ENCODE data around the gene PTPRK.

PTPRK gene

DNA sequence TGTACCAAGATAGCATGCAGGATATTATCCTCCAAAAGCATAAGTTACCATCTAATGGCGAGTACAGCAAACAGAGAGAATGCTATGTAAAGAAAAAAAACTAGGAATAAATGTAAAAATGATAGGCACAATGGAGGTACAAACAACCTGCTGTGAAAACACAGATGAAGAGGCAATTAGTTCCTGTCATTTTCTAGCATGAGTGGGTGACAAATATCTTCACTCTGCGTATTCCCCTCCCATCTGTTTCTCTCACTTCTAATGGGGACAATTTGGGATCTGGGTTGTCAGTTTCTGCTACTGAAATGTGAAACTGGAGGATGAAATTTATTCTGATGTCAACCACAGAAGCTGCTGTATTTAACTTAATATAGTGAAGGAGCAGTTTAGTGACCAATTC, 11.7 kb upstream of the PTPRK start:
- H3K27me3 ChIP-seq (ENCODE audit: control insufficient read depth in 1 of 2, insufficient read depth in 2 of 2, low read length in 2 of 2): no peaks in the 10 kb centered on the region
- H3K36me3 ChIP-seq (ENCODE audit: control insufficient read depth in 1 of 2, insufficient read depth in 2 of 2, low read length in 2 of 2): no peaks in the 10 kb centered on the region
- no peak overlapping the region for H3K27ac ChIP-seq (ENCODE audit: low read depth, low read length)
- H3K4me1 ChIP-seq (ENCODE audit: control insufficient read depth in 1 of 2, insufficient read depth in 2 of 2, low read length in 2 of 2): no peaks in the 10 kb centered on the region
- no peak overlapping the region for H3K4me3 ChIP-seq (ENCODE audit: low read depth in 1 of 2, low read length in 2 of 2)
- no peak overlapping the region for H3K9ac ChIP-seq (ENCODE audit: low read depth in 1 of 2, low read length in 2 of 2)
- H3K9me3 ChIP-seq (ENCODE audit: control insufficient read depth in 1 of 2, low read length in 2 of 2): no peaks in the 10 kb centered on the region

DNA sequence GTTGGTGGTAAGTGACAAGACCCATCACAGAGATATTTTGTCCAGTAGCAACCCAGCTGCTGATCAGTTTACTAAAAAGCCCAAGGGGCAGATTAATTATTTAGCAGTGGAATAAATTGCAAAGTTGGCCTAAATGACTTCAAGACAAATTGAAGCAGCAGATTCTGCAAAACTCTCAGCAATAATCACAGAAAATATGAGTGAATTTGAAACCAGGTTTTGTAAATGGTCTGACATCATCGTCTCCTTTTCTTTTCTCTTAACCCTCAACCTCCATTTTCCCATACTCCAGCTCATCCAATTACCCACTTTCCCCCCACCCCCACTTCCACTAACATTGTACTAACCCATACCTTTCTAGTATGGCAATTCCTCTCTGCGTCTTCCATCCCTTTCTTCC, 11.3 kb upstream of the PTPRK start:
- no peaks in the 10 kb centered on the region for H3K4me1 ChIP-seq (ENCODE audit: control insufficient read depth in 1 of 2, insufficient read depth in 2 of 2, low read length in 2 of 2)
- no peaks in the 10 kb centered on the region for H3K9me3 ChIP-seq (ENCODE audit: control insufficient read depth in 1 of 2, low read length in 2 of 2)
- no peak overlapping the region for H3K27ac ChIP-seq (ENCODE audit: low read depth, low read length)
- no peaks in the 10 kb centered on the region for H3K36me3 ChIP-seq (ENCODE audit: control insufficient read depth in 1 of 2, insufficient read depth in 2 of 2, low read length in 2 of 2)
- H3K27me3 ChIP-seq (ENCODE audit: control insufficient read depth in 1 of 2, insufficient read depth in 2 of 2, low read length in 2 of 2): no peaks in the 10 kb centered on the region
- H3K4me3 ChIP-seq (ENCODE audit: low read depth in 1 of 2, low read length in 2 of 2): no peak overlapping the region
- H3K9ac ChIP-seq (ENCODE audit: low read depth in 1 of 2, low read length in 2 of 2): no peak overlapping the region

DNA sequence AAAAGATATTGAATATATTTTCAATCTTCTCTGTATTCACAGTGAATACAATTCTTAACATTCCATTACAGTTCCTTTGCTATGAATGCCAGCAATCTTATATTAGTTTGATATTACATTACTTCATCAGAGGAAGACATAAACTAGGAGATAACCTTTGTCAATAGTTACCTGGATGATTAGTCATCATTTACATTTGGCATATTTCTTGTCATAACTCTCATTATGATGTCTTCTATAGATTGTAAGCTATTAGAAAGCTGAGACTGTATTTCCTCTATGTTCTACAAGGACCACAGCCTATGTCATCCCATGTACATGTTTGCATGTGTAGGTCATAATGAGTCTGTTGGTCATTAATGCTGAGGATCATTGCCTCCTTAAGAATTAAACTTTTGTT, 7.8 kb upstream of the PTPRK start:
- Histone ChIP-seq H3K9ac (ENCODE audit: low read depth in 1 of 2, low read length in 2 of 2) (no peak overlapping the region), H3K27me3 (ENCODE audit: control insufficient read depth in 1 of 2, insufficient read depth in 2 of 2, low read length in 2 of 2) (no peaks in the 10 kb centered on the region), H3K4me3 (ENCODE audit: low read depth in 1 of 2, low read length in 2 of 2) (no peak overlapping the region), H3K27ac (ENCODE audit: low read depth, low read length) (no peak overlapping the region), H3K36me3 (ENCODE audit: control insufficient read depth in 1 of 2, insufficient read depth in 2 of 2, low read length in 2 of 2) (no peaks in the 10 kb centered on the region), H3K4me1 (ENCODE audit: control insufficient read depth in 1 of 2, insufficient read depth in 2 of 2, low read length in 2 of 2) (no peaks in the 10 kb centered on the region), H3K9me3 (ENCODE audit: control insufficient read depth in 1 of 2, low read length in 2 of 2) (no peaks in the 10 kb centered on the region)

DNA sequence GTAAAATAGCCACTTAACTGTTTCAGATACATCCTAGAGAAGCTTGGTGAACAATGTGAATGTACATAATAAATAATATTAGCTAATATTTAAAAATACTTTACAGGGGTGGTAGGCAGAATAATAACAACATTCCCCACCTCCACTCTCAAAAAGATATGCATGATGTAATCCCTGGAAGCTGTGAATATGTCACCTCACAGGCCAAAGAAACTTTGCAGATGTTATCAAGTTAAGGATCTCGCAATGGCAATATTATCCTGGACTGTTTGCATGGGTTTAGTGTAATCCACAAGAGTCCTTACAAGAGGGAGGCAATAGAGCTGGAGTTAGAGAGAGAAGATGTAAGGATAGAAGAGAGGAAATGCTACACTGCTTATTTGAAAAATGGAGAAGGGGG, 7.0 kb upstream of the PTPRK start:
- no peak overlapping the region for H3K9ac ChIP-seq (ENCODE audit: low read depth in 1 of 2, low read length in 2 of 2)
- no peaks in the 10 kb centered on the region for H3K9me3 ChIP-seq (ENCODE audit: control insufficient read depth in 1 of 2, low read length in 2 of 2)
- no peaks in the 10 kb centered on the region for H3K27me3 ChIP-seq (ENCODE audit: control insufficient read depth in 1 of 2, insufficient read depth in 2 of 2, low read length in 2 of 2)

DNA sequence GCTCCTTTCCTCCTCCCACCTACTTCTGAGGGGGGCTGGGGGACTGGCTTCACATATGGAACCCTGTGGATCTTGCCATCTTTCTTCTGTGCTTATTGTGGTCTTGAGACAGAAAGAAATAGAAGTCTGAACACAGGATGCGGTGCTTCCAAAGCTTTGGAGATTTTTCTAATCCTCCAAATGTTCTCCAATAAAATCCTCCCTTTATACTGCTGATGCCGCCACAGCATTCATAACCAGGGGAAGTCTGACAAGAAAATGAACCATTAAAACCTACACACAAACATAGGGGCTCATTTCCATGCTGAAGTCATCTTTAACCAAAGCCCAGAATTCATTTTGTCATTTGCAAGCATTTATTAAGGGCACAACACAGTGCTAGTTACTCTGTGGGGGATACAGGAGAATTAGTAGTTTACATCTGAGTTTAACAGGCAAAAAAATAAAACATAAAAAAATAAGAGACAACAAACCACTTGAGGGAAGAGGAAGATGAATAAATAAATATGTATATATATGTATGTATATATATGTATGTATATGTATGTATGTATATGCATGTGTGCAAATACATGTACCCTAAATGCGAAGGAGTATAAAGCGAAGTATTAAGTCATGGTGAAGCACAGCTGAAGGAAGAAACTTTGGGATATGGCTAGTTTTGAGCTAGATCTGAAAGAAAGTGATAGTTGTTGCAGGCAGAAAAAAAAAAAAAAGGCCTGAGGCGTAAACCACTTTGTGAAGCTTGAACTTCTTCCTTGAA, 5.9 kb upstream of the PTPRK start:
- no peaks in the 10 kb centered on the region for H3K4me1 ChIP-seq (ENCODE audit: control insufficient read depth in 1 of 2, insufficient read depth in 2 of 2, low read length in 2 of 2)

More for the DNA sequence above, 7.0 kb upstream of the PTPRK start:
- Histone ChIP-seq H3K36me3 (ENCODE audit: control insufficient read depth in 1 of 2, insufficient read depth in 2 of 2, low read length in 2 of 2) (no peaks in the 10 kb centered on the region), H3K4me1 (ENCODE audit: control insufficient read depth in 1 of 2, insufficient read depth in 2 of 2, low read length in 2 of 2) (no peaks in the 10 kb centered on the region), H3K4me3 (ENCODE audit: low read depth in 1 of 2, low read length in 2 of 2) (no peak overlapping the region), H3K27ac (ENCODE audit: low read depth, low read length) (no peak overlapping the region)

DNA sequence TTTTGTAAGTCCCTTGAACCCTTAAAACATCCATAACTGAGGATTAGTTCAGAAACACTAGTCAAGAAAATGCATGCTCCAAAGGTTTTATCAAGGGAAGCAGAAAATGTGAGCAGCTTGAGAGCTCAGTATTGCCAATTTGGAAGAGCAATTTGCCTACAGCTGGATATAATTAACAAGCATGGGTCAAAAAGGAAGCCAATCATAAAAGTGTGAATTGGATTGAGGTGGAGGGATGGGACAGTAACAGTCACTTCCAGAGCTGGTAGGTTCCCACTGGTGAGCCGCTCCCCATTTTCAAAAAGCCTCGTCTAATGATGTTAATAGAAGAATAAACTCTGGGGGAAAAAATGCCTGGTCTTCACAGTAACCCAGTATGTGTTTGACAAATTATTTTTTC, 5.0 kb upstream of the PTPRK start:
- no peaks in the 10 kb centered on the region for H3K27me3 ChIP-seq (ENCODE audit: control insufficient read depth in 1 of 2, insufficient read depth in 2 of 2, low read length in 2 of 2)
- H3K9me3 ChIP-seq (ENCODE audit: control insufficient read depth in 1 of 2, low read length in 2 of 2): no peaks in the 10 kb centered on the region
- H3K4me3 ChIP-seq (ENCODE audit: low read depth in 1 of 2, low read length in 2 of 2): no peak overlapping the region
- H3K4me1 ChIP-seq (ENCODE audit: control insufficient read depth in 1 of 2, insufficient read depth in 2 of 2, low read length in 2 of 2): no peaks in the 10 kb centered on the region
- H3K36me3 ChIP-seq (ENCODE audit: control insufficient read depth in 1 of 2, insufficient read depth in 2 of 2, low read length in 2 of 2): no peaks in the 10 kb centered on the region
- H3K27ac ChIP-seq (ENCODE audit: low read depth, low read length): no peak overlapping the region
- H3K9ac ChIP-seq (ENCODE audit: low read depth in 1 of 2, low read length in 2 of 2): no peak overlapping the region

More for the DNA sequence above, 5.9 kb upstream of the PTPRK start:
- H3K36me3 ChIP-seq (ENCODE audit: control insufficient read depth in 1 of 2, insufficient read depth in 2 of 2, low read length in 2 of 2): no peaks in the 10 kb centered on the region
- no peak overlapping the region for H3K4me3 ChIP-seq (ENCODE audit: low read depth in 1 of 2, low read length in 2 of 2)
- no peak overlapping the region for H3K27ac ChIP-seq (ENCODE audit: low read depth, low read length)
- no peaks in the 10 kb centered on the region for H3K9me3 ChIP-seq (ENCODE audit: control insufficient read depth in 1 of 2, low read length in 2 of 2)
- H3K9ac ChIP-seq (ENCODE audit: low read depth in 1 of 2, low read length in 2 of 2): no peak overlapping the region
- H3K27me3 ChIP-seq (ENCODE audit: control insufficient read depth in 1 of 2, insufficient read depth in 2 of 2, low read length in 2 of 2): no peaks in the 10 kb centered on the region

DNA sequence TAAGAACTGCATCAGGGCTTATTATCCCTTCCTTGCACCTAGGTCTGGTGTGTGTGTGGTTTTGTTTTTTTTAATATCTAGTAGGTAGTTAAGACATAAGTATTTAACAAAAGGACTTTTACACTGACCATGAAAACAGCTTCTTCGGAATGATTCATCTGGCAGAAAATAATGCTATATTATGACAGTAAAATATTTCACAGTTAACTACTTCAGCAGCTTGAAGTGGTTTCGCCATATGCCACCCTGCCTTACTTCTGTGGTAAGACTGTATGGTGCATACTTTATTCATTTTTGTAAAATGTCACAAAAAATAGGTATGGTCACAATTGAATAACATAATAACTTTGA, 858 bp upstream of the PTPRK start:
- H3K4me1 ChIP-seq (ENCODE audit: control insufficient read depth in 1 of 2, insufficient read depth in 2 of 2, low read length in 2 of 2): peaks cover 7 to 12% of the 10 kb centered on the region in 2 donors
- no peaks in the 10 kb centered on the region for H3K9me3 ChIP-seq (ENCODE audit: control insufficient read depth in 1 of 2, low read length in 2 of 2)
- H3K27ac ChIP-seq (ENCODE audit: low read depth, low read length): no peak overlapping the region
- peak overlapping the region; percentile 77 to 86 for H3K9ac ChIP-seq (ENCODE audit: low read depth in 1 of 2, low read length in 2 of 2)
- H3K27me3 ChIP-seq (ENCODE audit: control insufficient read depth in 1 of 2, insufficient read depth in 2 of 2, low read length in 2 of 2): peaks cover 0 to 7% of the 10 kb centered on the region in 2 donors
- peak overlapping the region; percentile 63 to 79 for H3K4me3 ChIP-seq (ENCODE audit: low read depth in 1 of 2, low read length in 2 of 2)
- H3K36me3 ChIP-seq (ENCODE audit: control insufficient read depth in 1 of 2, insufficient read depth in 2 of 2, low read length in 2 of 2): no peaks in the 10 kb centered on the region

DNA sequence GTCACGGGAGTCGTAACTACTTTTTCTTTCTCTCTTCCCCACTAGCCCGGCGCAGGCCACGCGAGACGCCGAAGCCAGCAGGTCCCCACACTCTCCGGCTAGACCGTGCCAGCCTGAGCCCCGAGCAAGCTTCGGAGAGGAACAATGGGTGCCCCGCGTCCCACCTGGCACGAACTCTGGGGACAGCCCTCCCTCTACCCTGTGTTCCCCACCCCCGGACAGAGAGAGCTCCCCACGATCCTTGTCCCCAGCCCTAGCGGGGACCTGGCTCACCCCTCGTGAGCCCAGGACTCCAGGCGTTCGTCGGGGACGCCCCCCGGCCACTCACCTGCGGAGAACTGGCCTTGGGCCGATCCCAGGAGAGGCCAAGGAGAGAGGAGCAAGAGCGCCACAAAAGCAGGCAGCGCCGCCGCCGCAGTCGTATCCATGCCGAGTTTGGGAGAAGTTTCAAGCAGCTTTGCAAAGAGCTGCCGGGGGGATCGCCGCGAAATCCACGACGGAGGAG, 416 bp downstream of the PTPRK start:
- Histone ChIP-seq H3K9me3 (ENCODE audit: control insufficient read depth in 1 of 2, low read length in 2 of 2) (no peaks in the 10 kb centered on the region), H3K27me3 (ENCODE audit: control insufficient read depth in 1 of 2, insufficient read depth in 2 of 2, low read length in 2 of 2) (peaks cover 0 to 7% of the 10 kb centered on the region in 2 donors), H3K36me3 (ENCODE audit: control insufficient read depth in 1 of 2, insufficient read depth in 2 of 2, low read length in 2 of 2) (no peaks in the 10 kb centered on the region), H3K4me3 (ENCODE audit: low read depth in 1 of 2, low read length in 2 of 2) (peak overlapping the region; percentile 93 to 97), H3K27ac (ENCODE audit: low read depth, low read length) (peak overlapping the region; percentile 86), H3K4me1 (ENCODE audit: control insufficient read depth in 1 of 2, insufficient read depth in 2 of 2, low read length in 2 of 2) (peaks cover 14 to 23% of the 10 kb centered on the region in 2 donors), H3K9ac (ENCODE audit: low read depth in 1 of 2, low read length in 2 of 2) (peak overlapping the region; percentile 80 to 95)

DNA sequence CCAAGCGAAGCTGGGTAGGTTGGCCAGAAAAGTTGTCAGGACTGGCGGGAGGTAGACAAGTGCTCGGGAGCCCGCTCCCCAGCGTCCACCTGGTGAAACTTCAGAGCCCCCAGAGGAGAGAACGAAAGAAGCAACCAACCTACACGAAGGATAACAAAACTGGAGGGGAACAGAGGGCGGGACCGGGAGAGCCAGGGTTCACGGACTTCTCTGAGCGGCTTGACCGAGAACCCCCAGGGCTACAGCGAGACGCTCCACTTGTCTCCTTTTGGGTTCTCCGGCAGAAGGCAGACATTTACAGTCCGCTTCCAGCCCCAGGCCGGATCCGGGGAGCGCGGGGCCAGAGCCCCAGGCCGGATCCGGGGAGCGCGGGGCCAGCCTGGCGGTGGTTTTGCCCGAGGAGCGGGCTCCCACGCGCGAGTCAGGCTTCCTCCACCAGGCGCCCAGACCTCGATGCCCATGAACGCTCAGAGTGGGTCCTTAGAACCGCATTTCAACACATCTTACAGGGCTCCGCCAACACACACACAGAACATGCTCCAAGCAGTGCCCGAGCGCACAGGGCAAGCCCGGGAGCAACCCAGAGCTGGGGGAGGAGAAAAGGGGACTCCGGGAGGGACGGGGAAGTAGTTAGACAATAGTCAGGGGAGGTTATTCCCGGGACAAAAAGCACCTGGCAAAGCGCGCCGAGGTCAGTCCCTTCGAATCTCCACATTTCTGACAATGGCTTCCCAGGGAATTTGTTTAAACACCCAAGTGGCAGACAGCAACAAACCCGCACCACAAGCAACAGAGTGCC, 1.1 kb downstream of the PTPRK start:
- Histone ChIP-seq H3K9me3 (ENCODE audit: control insufficient read depth in 1 of 2, low read length in 2 of 2) (no peaks in the 10 kb centered on the region), H3K4me3 (ENCODE audit: low read depth in 1 of 2, low read length in 2 of 2) (peak overlapping the region; percentile 93 to 97), H3K27ac (ENCODE audit: low read depth, low read length) (peak overlapping the region; percentile 86), H3K27me3 (ENCODE audit: control insufficient read depth in 1 of 2, insufficient read depth in 2 of 2, low read length in 2 of 2) (peaks cover 0 to 7% of the 10 kb centered on the region in 2 donors), H3K36me3 (ENCODE audit: control insufficient read depth in 1 of 2, insufficient read depth in 2 of 2, low read length in 2 of 2) (no peaks in the 10 kb centered on the region), H3K9ac (ENCODE audit: low read depth in 1 of 2, low read length in 2 of 2) (peak overlapping the region; percentile 80 to 95), H3K4me1 (ENCODE audit: control insufficient read depth in 1 of 2, insufficient read depth in 2 of 2, low read length in 2 of 2) (peaks cover 14 to 28% of the 10 kb centered on the region in 2 donors)

DNA sequence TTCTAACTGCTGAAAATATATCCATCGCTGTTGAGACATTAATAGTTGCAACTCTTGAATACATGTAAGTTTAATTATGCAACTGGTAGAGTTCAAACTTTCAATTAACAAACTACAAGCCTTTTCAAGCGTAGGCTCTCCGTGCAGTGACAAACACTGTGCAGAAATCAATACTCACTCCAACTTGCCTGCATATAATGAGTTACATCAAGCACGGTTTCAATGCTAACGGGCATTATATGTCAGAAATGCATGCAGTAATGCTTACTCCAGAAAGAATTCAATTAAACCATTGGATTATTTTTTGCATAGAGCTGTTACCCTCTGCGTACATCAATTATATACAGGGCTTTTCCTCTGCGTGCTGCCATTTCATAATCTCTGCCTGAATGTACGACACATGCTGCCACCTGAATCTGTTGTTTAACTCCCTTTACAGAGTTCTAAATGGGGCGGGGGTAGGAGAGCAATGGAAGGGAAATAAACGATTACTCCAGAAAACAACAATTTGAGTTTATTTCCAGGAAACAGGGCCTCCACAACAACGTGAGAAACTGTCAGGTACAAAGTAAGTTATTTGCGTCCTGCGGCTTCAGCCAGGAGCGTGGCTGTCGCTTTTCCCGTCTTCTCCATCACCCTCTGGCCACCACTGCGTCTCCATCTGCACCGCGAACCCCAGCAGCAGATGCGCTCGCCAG, 1.8 kb downstream of the PTPRK start:
- Histone ChIP-seq H3K27ac (ENCODE audit: low read depth, low read length) (no peak overlapping the region), H3K4me1 (ENCODE audit: control insufficient read depth in 1 of 2, insufficient read depth in 2 of 2, low read length in 2 of 2) (peaks cover 14 to 32% of the 10 kb centered on the region in 2 donors), H3K36me3 (ENCODE audit: control insufficient read depth in 1 of 2, insufficient read depth in 2 of 2, low read length in 2 of 2) (no peaks in the 10 kb centered on the region), H3K4me3 (ENCODE audit: low read depth in 1 of 2, low read length in 2 of 2) (peak overlapping the region; percentile 93 to 97), H3K9me3 (ENCODE audit: control insufficient read depth in 1 of 2, low read length in 2 of 2) (no peaks in the 10 kb centered on the region), H3K9ac (ENCODE audit: low read depth in 1 of 2, low read length in 2 of 2) (peak overlapping the region; percentile 80 to 95), H3K27me3 (ENCODE audit: control insufficient read depth in 1 of 2, insufficient read depth in 2 of 2, low read length in 2 of 2) (peaks cover 0 to 7% of the 10 kb centered on the region in 2 donors)

Data from duodenal mucosa (tissue), 2 donors.